HL-60/S4 treated with phorbol 12-myristate 13-acetate at 8.2 ng/mL for 4 days and 3 days (cell line): ENCODE data around the gene VTI1A.
"Not testable (repeated sequence)": the region's sequence is repeated elsewhere in the genome, so short reads cannot be mapped to it uniquely, and the experiment has no call there.

Source experiments
- in situ Hi-C: fragments of 300-500 bp; cut with MboI; formaldehyde crosslinking; loops from 2 replicates; pipeline ENCODE4 v1.15.0; 2022; ENCODE audit warnings: low sequenced_read_pairs

The VTI1A gene

DNA sequence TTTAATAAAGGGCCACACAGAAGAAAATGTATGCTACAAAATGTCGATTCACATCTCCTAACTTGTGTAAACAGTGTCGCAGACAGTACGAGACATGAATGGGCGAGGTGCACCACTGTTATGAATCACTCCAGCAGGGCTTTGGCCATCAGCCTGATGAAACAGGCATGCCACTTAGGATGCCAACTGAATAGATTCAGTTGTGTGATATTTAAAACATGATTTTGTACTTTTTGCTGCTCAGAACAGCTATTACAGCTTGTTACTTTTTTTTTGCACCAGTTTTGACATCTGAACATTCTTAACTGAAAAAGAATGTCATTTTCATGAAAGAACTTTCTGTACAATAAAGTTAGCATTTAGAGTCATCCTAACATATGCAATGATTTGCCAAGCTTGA is 138.1 kb downstream of the VTI1A start:
- in situ Hi-C loops, result no loop called here

DNA sequence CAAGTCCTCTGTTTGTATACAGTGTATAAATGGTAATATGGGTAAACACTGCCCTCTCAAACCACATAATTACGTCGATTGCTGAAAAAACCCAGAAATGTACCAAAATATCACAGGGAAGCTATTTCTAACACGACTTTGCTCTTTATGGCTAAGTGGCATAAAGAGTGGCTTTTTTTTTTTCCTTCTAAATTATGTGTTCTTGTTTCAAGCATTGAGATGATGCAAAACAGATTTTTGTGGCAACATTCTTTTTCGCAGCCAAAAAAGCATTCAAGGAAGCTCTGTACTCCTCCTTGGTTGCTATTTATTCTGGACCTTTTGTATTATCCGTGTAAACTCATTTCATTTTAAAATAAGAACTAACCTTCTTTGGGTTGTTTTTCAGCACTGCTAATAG is 138.9 kb downstream of the VTI1A start:
- in situ Hi-C loops, result no loop called here

DNA sequence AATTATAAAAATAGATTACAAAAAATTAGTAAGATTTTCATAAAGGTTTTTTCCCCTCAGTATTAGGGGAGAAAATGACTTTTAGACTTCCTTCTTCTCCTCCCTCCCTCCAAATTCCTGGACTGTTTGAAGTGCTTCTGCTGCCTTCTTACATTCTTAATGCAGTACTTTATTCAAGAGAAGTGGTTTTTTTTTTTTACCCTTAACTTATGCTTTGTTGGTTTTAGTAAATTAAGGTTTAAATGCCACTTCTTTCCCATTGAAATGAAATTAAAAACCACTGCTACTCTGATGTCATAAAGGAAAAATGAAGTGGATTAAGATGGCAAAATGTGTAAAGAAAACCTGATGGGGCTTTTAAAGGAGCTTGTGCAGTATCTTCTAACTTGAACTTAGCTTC is 140.7 kb downstream of the VTI1A start:
- in situ Hi-C loops, result no loop called here

DNA sequence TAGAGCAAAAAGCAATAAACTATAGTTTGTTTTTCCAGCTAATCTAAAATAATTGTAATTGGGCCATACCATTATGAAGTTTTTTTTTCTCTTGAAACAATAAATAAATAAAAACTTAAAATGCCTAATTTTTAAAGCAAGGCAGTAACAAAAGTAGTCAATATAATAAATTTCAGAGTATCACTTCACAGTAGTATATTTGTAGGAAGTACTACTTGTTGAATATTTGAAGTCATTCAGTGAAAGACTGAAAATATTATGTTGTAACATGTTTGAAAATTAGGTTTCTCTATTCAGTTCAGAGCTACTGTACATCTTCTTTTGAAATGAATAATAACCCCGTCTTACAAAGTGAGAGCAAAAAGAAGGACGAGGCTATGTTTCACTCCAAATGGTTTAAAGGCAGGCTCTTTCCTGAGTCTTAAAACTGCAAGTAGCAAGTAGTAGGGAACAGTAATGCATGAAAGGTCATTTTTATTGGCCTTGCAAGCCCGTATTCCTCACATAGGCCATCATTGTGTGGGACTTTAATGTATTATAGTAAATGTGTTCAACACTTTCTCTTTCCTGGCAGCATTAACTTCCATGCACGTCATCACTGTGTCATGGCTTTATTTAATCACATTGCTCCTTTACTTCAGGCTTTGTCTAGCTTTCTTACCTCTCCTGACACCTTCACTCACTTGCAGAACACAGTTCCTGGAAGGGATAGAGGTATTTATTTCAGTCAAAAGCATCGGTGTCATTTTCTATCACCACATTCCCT is 141.4 kb downstream of the VTI1A start:
- in situ Hi-C loops, result no loop called here

DNA sequence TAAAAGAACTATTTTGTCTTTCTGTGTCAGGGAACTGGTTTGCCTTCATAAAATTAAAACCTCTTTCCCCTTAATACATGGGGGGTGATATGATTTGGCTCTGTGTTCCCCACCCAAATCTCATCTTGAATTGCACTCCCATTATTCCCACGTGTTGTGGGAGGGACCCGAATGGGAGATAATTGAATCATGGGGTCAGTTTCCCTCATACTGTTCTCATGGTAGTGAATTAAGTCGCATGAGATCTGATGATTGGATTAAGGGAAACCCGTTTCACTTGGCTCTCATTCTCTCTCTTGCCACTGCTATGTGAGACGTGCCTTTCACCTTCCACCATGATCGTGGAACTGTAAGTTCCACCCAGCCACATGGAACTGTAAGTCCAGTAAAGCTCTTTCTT is 142.1 kb downstream of the VTI1A start:
- in situ Hi-C loops, result no loop called here

DNA sequence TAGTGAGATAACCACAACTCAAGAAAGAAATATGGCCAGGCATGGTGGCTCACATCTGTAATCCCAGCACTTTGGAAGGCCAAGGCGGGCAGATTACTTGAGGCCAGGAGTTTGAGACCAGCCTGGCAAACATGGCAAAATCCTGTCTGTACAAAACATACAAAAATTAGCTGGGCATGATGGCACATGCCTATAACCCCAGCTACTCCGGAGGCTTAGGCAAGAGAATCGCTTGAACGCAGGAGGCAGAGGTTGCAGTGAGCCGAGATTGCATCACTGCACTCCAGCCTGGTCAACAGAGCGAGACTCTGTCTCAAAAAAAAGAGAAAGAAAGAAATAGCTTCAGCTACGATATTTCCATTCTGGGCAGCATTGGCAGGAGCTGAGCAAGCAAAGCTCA is 143.8 kb downstream of the VTI1A start:
- in situ Hi-C loops, result not testable (repeated sequence)

DNA sequence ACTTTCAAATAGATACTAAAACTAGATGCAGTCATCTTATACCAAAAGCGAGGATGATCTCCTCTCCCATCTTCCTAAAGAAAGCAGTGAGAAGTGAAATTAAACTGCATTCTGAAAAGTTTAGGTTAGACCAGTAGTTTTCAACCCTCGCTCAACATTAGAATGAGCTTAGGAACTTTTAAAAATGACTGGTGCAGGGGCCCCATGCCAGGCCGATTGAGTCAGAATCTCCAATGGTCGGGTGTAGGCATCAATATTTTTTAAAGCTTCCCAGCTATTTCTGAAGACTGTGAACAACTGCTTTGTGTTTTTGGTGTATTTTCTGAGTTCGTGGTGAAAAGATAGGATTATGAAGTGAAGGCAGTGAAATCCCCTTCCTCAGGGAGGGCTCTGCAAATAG is 146.0 kb downstream of the VTI1A start:
- in situ Hi-C loops, result no loop called here

DNA sequence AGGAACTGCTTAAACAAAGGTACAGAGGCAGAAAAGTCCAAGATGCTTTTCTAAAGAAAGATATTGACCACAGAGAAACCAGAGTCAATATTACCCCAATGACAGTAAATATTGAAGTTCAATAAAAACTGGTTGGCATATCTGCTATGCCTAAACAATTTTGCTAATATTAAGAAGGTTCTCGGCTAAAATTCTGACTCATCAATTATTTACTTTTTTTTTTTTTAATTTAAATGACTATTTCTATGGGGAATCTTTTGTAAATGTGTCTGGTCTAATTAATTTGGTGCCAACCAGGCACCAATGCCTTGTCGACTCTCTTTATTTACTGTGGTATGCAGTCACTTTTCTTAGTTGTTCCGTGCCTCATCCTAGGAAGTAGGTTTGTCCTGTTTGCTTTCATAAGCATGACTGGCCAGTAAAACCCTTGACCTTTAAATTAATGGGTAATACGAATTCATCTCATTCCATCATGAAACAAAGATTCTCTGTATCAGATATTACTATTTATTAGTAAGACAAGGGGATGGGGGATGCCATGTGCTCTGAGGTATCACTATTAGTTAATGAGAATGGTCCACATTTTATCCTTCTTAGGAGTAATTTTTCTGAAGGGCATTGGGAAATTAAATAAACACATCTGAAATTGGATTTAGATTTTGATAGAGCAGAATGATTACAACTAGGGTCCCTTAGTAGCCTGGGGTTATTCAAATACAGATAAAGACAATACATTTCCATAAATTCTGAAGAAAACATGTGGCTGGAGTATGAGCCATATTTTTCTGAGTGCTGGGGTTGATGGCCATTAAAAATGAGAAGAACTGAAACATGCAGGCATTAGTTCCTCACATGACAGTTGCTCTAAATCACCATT is 154.4 kb downstream of the VTI1A start:
- in situ Hi-C loops, result no loop called here

DNA sequence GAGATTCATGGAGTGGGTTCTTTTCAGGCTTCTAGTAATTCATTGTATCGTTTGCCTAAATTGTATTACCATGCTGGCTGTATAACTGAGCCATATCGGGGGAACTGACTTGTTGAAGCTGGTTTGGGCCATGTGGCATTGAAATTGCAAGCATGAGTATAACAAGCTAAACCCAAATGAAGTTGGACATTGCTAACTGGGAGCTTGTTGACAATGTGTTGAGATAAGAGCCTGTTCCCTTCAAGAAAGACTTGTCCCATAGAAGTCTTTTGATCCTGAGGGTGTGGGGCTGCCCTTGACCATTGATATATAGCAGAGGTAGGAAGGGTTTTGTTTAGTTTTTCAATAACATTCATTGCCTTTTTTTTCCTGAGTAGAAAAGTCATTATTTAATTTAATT is 156.0 kb downstream of the VTI1A start:
- in situ Hi-C loops, result no loop called here

DNA sequence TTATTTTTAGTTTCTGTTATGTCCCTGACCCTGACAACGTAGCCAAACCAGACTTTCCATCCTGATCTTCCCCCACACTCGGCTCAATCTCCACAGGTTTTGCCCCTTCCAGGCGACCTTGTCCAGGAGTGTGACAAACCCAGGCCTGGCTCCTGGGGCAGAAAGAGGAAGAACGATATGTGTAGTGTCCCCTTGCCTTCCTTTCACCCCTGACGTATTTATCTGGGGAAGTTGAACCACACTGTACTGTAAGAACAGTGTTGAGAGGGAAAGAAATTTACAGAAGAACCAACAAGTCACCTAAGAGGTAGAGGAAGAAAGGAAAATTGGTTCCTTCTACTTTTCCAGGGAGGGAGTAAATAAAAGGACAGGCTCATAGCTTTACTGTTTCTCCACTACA is 158.0 kb downstream of the VTI1A start:
- in situ Hi-C loops, result no loop called here

DNA sequence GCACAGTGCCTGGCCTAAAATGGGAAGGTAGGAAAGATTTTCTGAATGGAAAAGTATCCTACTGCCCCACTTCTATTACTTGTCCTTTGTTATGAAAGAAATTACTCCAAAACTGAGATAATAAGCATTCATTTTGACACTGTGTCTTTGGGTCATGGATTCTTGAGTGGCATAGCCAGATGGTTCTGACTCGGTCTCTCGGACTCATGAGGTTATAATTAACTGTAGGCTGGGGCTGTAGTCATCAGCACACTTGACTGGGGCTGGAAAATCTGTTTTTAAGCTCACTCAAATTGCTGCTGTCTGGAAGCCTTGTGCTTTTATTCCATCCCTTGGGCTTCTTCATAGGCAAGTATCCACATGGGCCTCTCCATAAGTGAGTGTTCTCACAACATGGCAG is 160.5 kb downstream of the VTI1A start:
- in situ Hi-C loops, result no loop called here

DNA sequence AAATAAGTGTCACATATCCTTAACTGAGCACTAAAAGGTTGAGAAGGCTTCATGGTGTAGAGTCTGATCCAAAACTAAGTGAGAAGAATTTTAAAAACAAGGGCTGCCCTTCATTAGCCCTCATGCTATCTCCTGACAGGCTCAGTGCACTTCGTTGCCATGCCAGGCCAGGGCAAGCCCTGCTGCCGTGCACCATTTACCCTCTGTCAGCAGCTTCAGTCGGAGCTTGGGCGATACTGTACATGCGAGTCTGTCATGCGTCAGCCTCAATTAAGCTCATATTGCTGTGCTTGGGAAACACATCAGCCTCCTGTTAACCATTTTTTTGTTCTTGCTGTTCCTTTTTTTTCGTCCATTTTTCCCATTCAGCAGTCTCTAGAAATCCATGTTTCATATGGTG is 166.6 kb downstream of the VTI1A start:
- in situ Hi-C loops, result no loop called here

DNA sequence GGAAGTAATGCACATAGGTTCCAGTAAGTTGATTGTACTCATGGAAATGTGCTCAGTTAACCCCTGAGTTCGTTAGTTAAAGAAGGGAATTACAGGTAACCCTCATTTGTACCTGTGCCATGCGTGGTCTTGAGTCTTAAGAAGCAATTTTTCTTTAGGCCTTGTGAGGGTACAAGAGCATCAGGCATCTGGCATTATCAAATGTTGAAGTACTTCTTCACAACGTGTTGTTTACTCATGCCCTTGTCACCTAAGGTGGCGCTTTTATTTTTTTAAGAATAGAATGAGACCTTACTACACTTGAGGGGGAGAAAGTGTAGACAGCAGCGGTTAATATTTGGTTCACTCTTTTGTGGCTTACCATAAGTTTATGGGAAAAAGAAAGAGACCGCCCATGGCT is 167.1 kb downstream of the VTI1A start:
- in situ Hi-C loops, result no loop called here

DNA sequence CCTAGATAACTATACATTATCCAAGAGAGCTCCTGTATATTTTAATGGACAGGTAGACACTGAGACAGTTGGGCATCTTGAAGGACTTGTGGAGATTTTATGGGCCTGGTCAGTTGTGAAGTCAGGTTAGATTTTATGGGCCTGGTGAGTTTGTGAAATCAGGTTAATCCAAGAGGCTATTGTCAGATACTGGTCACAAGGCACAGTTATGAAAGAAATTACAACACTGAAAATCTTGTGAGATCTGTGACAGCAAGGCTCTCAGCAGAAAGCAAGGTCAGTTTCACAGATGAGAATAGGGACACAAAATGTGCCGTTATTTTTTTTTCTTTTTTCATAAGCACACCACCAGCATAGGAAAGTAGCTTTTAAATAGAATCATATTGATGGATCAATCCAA is 167.6 kb downstream of the VTI1A start:
- in situ Hi-C loops, result no loop called here

DNA sequence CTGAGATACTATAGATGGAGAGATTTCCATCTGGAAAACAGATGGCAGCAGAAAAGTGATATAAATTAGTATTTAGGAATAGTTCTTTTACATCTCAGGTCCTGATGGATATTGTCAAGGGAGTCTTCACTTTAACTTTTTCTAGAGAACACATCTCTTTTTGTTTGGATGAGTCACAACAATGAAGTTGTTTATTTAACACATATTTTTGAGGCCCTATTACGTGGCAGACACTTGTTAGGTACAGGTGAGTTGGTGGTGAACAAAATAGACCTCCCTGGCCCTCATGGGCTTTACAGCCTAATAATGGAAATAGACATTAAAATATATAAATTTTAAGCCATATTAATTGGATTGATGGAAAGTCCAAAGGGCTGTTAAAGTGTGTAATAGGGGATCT is 168.3 kb downstream of the VTI1A start:
- in situ Hi-C loops, result no loop called here

DNA sequence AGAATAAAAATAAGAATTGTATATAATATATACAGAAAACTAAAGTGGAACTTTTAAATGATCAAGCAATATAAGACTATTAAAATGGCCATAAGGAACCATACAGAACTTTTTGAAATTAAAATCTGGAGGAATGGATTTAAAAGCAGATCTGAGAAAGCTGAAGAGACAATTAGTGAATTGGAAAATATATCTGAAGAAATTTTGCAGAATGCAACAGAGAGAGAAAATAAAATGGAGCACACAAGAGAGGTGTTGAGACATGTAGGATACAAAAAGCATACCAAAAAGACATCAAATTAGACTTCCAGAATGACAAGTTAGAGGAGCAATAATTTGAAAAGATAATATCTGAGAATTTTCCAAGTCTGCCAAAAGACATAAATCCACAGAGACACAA is 169.6 kb downstream of the VTI1A start:
- in situ Hi-C loops, result no loop called here

DNA sequence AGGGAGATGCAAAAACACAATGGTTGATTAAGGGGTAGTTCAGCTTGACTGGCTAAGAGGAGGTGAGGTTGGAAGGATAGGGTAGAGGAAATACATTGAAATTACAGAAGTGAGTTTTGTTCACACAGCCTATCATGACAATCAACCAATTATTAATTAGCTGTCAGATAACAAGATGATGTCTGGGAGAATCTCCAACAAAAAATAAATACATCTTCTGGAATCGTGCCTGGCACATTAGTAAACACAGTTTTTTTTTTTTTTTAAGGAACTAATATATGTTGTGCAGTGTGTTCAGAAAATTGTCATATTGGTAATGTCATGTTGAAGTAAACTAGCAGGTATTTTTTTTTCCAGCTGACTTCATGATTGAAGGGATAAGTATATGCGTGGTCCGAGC is 171.8 kb downstream of the VTI1A start:
- in situ Hi-C loops, result no loop called here

DNA sequence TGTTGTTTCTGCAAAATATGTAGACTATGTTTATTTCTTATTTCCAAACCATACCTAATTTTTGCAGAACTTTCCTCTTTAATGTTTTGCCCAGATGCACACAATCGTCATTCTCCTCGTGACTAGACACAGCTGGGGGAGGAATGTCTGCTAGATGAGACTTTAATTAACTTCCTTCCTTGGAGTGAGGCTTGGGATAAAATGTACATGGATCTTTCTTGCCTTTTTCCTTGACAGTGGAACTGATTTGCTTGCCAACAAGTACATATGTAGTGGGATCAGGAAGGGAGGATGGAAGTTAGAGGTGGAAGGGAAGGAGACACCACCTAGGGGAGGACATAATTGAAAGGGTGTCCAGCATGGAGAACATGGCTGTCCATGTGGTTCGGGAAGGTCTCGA is 172.5 kb downstream of the VTI1A start:
- in situ Hi-C loops, result no loop called here

DNA sequence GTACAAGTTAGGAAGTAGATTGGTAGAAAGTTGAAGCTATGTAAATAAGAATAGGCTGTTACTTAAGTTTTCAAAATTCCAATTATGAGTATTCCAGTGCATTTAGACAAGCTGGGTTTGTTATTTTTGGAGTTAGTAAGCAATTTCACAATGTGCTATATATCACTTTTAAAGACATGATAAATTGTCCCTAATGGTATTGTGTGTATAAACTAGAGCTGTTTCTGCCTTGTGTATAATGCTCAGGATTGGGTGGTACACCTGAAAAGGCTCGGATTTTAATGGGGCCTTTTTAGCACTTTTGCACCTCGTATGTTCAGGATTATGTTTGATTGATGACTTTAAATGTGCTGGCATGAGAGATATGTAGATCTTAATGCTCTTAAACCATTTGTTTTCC is 175.8 kb downstream of the VTI1A start:
- in situ Hi-C loops, result no loop called here

DNA sequence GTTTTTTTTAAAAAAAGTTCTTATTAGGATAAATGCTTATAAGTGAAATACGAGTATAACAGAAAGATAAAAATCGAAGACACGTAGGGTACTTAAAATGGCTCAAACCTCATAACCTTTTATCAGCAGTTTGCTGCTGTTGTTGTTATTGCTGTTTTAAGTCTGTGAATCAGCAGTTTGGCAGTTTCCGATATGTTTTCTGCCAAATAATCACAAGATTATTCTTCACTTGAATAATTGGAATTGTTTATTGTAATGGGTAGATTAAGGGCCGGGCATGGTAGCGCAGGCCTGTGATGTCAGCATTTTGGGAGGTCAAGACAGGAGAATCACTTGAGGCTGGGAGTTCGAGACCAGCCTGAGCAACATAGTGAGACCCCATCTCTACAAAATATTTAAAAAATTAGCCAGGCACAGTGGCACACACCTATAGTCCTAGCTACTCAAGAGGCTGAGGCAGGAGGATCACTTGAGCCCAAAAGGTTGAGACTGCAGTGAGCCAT is 177.6 kb downstream of the VTI1A start:
- in situ Hi-C loops, result no loop called here

DNA sequence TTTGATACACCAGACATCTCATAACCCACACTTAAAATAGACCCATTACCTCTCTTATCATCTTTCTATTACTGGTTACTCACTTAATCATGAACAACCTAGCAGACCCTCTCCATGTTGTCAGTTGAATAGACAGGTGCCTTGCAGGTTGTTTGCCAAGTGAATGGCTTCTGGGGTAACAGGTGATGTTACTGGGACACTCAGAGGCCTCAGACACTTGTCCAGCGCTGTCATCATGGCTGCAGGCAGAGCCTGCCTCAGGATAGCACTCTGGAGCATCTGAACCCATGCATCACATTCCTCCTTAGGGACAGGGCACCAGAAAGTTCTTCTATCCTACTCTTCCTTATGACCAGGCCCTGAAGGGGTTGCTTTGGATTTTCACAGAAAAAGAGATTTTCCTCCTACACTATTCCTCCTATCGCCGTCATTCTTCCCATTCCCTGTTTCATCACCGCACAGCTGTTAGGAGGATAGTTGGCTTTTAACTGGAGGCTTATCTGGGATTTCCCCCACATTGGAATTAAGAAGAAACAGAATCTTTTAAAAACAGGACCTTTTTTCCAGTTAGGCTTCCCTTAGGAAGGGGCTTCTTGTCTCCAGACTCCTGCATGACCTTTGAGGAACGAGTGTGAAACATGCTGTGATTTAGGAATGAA is 182.1 kb downstream of the VTI1A start:
- in situ Hi-C loops, result no loop called here
